Heart left ventricle (tissue), 13 donors: ENCODE measurements around the gene RAB5IF.
"Not testable (repeated sequence)": the region's sequence is repeated elsewhere in the genome, so short reads cannot be mapped to it uniquely, and the experiment has no call there.

Experiments used
- CTCF ChIP-seq, 12 donors: fragments of 200-600 bp; sonication (generic) in 4 of 12; IDR thresholded peaks; one replicate each; pipeline versions ENCODE4 v1.5.0 to v1.8.0; 2018 to 2022; ENCODE audit warnings: antibody characterized with exemption in 12 of 12, mild to moderate bottlenecking in 5 of 12
- POLR2A ChIP-seq, 2 donors: fragments of 450-650 bp; IDR thresholded peaks; one replicate each; pipeline ENCODE4 v1.6.1; 2017; ENCODE audit warnings: antibody characterized with exemption in 2 of 2, mild to moderate bottlenecking in 2 of 2, moderate library complexity in 2 of 2
- donor health status: ischemic (EF 13 %, LVEDD 7.1; RV severe dilation, severe dysfunction).
- donor health status: DM: no; HTN: yes; CAD: no.
- donor health status: DM: no; HTN: no; CAD: no.
- donor health status: ischemic (EF 25% LVEDD 6.9; RV normal size, moderate dysfunction).
- donor health status: ischemic (EF 25% LVEDD 5.7; RV mildly dilated, moderate dysfunction).
- donor health status: ischemic (EF 35%, LVEDD 5.7; RV mildly dilated, moderate dysfunction).
- donor health status: nonischemic (EF 11% LVEDD 7.7; RV severe dilation, severe dysfunction).
- donor health status: DM: yes; HTN: yes; CAD: no.
- donor health status: PGD.
- donor health status: ischemic (EF 29% LVEDD 5.4; RV normal size, mild dysfunction).
- donor health status: nonischemic (EF 23%, LVEDD 6.1; RV moderate dilation, normal function).

DNA sequence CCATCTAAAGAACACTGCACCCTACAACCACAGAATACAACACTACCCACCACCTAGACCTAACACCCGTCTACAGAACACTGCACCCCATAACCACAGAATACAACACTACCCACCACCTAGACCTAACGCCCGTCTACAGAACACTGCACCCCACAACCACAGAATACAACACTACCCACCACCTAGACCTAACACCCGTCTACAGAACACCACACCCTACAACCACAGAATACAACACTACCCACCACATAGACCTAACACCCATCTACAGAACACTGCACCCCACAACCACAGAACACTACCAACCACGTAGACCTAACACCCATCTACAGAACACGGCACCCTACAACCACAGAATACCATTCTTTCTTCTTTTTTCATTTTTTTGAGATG is 40.9 kb upstream of the RAB5IF start:
- not testable (repeated sequence) for TF ChIP-seq CTCF, POLR2A (IDR thresholded peaks at IDR 0.05)
